Measurements from ENCODE around the gene NRG2. TPM values are rescaled to one million over a fixed set of nuclear protein-coding genes. Genes with fewer than 3 reads are reported as not detected.

The NRG2 gene
- total and polyA plus RNA-seq, 3 experiments from 2014 or later: 0.18 to 0.24 TPM; not detected in 1

DNA sequence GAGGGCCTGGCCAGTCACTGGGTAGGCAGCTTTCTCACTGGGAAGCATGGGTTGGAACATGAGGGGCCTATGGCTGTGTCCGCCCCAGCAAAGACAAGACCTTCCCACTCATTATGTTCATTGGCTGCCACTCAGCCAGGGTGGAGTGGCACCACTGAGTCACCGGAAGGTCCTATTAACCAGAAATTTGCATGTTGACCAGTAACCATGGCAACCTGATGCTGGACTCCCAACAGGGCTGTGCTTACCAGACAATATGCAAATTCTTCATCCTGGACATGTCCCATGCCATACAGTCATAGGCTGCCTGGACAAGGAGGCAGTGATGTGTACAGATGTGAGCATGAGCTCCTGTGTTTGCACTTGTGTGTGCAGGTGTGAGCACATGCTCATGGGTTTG lies 180.8 kb downstream of the NRG2 start:
- no peak overlapping the region for H3K27ac ChIP-seq (ENCODE audit: low read depth, low read length)
- DNase-seq: no peak
- POLR2A ChIA-PET: no interaction called here
- no peak overlapping the region for H3K4me3 ChIP-seq (ENCODE audit: low read length)
- CTCF ChIA-PET: interaction anchor here (1.1 to 8.7 kb wide), 5 partner anchors 12 to 75 kb away, joined by 3 to 79 read pairs (median 5); no protein-coding TSS in a partner anchor
- H3K4me3 Mint-ChIP-seq: no peak overlapping the region
- no peaks in the 10 kb centered on the region for H3K9me3 ChIP-seq (ENCODE audit: low read length)
- no peaks in the 10 kb centered on the region for H3K36me3 ChIP-seq (ENCODE audit: insufficient read depth, low read length)
- H3K4me1 ChIP-seq (ENCODE audit: insufficient read depth, low read length): no peaks in the 10 kb centered on the region
- H3K27me3 ChIP-seq (ENCODE audit: insufficient read depth, low read length, poor library complexity, severe bottlenecking): no peaks in the 10 kb centered on the region
- no peak overlapping the region for H3K27ac Mint-ChIP-seq
- peaks cover 9 to 30% of the 10 kb centered on the region in 2 donors for H3K27me3 Mint-ChIP-seq
- no peaks in the 10 kb centered on the region for H3K36me3 Mint-ChIP-seq
- H3K9me3 Mint-ChIP-seq: no peaks in the 10 kb centered on the region
- H3K4me1 Mint-ChIP-seq: no peaks in the 10 kb centered on the region

DNA sequence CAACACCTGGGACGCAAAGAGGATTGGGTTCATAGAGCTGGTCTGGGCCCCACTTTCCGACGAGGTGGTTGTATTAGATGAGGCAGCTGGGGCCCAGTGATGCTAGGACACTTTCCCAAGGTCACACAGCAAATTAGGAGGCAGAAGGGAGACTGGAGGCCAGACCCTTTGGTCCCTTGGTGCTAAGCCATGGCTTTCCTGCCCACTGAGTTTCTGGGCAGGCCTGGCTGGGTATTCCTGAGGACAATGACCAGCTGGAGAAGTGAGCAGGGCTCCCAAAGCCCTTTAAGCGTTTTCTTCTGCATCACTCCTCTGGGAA lies 181.3 kb downstream of the NRG2 start:
- Mint-ChIP-seq H3K9me3 (no peaks in the 10 kb centered on the region), H3K36me3 (no peaks in the 10 kb centered on the region), H3K4me1 (no peaks in the 10 kb centered on the region), H3K4me3 (no peak overlapping the region), H3K27ac (no peak overlapping the region), H3K27me3 (peaks cover 7 to 27% of the 10 kb centered on the region in 2 donors)
- Histone ChIP-seq H3K27ac (ENCODE audit: low read depth, low read length) (no peak overlapping the region), H3K9me3 (ENCODE audit: low read length) (no peaks in the 10 kb centered on the region), H3K4me3 (ENCODE audit: low read length) (no peak overlapping the region), H3K4me1 (ENCODE audit: insufficient read depth, low read length) (no peaks in the 10 kb centered on the region), H3K27me3 (ENCODE audit: insufficient read depth, low read length, poor library complexity, severe bottlenecking) (no peaks in the 10 kb centered on the region), H3K36me3 (ENCODE audit: insufficient read depth, low read length) (no peaks in the 10 kb centered on the region)
- POLR2A ChIA-PET: no interaction called here
- DNase-seq: no peak
- CTCF ChIA-PET: interaction anchor here (1.1 to 8.7 kb wide), 4 partner anchors 12 to 75 kb away, joined by 3 to 79 read pairs (median 6); no protein-coding TSS in a partner anchor

DNA sequence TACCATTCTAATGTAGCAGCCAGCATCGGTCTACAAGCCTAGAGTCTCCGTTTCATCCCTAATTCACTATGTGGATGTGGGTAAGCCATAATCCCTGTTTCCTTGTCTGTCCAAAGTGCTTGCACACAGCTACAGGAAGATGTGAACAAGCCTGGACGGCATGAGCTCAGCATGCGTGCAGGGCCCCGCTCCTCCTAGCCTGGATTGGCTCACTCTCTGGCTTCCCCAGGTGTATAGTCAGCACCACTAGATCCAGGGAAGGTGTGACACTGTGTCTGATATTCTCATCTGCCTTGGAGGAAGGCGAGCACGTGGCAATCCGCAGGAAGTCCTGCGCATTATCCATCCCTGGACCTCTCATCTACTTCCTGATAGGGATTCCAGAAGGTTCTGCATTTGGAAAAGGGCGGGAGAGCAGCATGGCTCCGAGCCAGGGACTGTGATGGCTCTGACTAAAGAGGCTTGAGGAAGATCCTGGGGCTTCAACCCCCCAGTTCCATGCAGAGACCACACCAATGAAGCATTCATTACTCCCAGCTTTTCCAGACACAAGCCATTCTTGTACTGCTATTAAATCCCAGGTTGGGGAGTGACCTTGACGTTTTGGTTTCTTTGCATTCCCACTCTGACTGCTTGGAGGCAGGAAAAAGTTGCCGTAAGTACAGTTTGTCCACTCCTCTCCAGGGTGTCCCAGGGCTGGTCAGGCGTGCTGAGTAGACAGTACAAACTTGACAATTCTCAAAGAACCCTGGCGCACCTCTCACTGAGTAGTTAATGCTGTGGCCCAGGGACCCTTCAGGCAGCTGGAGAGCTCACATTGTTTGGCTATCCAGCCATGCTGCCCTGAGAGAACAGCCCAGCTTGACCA lies 181.8 kb downstream of the NRG2 start:
- H3K4me1 ChIP-seq (ENCODE audit: insufficient read depth, low read length): no peaks in the 10 kb centered on the region
- CTCF ChIA-PET: interaction anchor here (0.9 to 8.7 kb wide), 5 partner anchors 9 to 86 kb away, joined by 3 to 79 read pairs (median 5); no protein-coding TSS in a partner anchor
- H3K36me3 Mint-ChIP-seq: no peaks in the 10 kb centered on the region
- peaks cover 7 to 23% of the 10 kb centered on the region in 2 donors for H3K27me3 Mint-ChIP-seq
- no peak for DNase-seq
- H3K4me3 Mint-ChIP-seq: no peak overlapping the region
- H3K27ac ChIP-seq (ENCODE audit: low read depth, low read length): no peak overlapping the region
- H3K36me3 ChIP-seq (ENCODE audit: insufficient read depth, low read length): no peaks in the 10 kb centered on the region
- H3K4me1 Mint-ChIP-seq: no peaks in the 10 kb centered on the region
- H3K9me3 ChIP-seq (ENCODE audit: low read length): no peaks in the 10 kb centered on the region
- no peak overlapping the region for H3K27ac Mint-ChIP-seq
- POLR2A ChIA-PET: no interaction called here
- no peak overlapping the region for H3K4me3 ChIP-seq (ENCODE audit: low read length)
- H3K9me3 Mint-ChIP-seq: no peaks in the 10 kb centered on the region
- no peaks in the 10 kb centered on the region for H3K27me3 ChIP-seq (ENCODE audit: insufficient read depth, low read length, poor library complexity, severe bottlenecking)

DNA sequence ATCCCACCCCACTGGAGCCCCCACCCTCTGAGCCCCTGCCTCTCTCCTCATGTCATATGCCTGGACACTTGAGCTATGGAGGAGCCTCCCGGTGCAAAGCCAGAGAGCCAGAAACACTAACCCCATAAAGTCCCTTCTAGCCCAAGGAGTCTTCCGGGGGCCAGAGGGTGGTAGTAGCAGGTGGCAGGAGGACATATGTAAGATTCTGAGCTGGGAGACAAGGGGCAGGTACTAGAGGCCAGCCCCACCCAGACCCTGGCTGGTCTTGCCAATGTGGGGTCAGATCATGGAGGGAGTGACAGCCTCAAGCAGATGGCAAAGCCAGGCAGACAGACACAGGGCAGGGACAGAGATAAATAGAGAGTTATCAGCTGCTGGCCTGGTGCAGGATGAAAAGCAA lies 184.1 kb downstream of the NRG2 start:
- Mint-ChIP-seq H3K27me3 (peaks cover 4 to 12% of the 10 kb centered on the region in 2 donors), H3K4me3 (no peak overlapping the region), H3K36me3 (no peaks in the 10 kb centered on the region), H3K4me1 (no peaks in the 10 kb centered on the region), H3K9me3 (no peaks in the 10 kb centered on the region), H3K27ac (no peak overlapping the region)
- CTCF ChIA-PET: interaction anchor here (0.7 to 8.7 kb wide), 4 partner anchors 8 to 110 kb away, joined by 3 to 79 read pairs (median 5); no protein-coding TSS in a partner anchor
- Histone ChIP-seq H3K36me3 (ENCODE audit: insufficient read depth, low read length) (no peaks in the 10 kb centered on the region), H3K9me3 (ENCODE audit: low read length) (no peaks in the 10 kb centered on the region), H3K4me1 (ENCODE audit: insufficient read depth, low read length) (no peaks in the 10 kb centered on the region), H3K27me3 (ENCODE audit: insufficient read depth, low read length, poor library complexity, severe bottlenecking) (no peaks in the 10 kb centered on the region), H3K27ac (ENCODE audit: low read depth, low read length) (no peak overlapping the region), H3K4me3 (ENCODE audit: low read length) (no peak overlapping the region)
- no peak for DNase-seq
- POLR2A ChIA-PET: no interaction called here

DNA sequence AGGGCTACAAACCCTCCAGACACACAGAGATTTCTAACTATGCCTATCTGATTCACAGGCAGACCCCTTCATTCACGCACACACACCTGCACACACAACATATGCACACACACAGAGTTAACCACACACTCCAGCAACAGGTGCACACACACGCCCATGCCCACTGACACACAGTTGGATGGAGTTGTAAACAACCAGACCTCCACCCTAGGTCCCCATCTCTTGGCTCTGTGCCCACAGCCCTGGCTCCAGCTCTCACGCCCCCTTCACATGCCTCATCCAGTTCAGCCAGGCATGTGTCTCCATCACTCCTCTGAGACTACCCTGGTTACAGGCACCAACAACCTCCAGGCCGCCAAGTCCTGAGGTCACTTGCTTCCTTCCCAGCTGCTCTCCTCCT lies 186.4 kb downstream of the NRG2 start:
- ChIA-PET POLR2A (no interaction called here), CTCF (interaction anchor here (1.0 to 2.7 kb wide), 2 partner anchors 9 to 70 kb away, joined by 3 to 14 read pairs; no protein-coding TSS in a partner anchor)
- H3K27me3 ChIP-seq (ENCODE audit: insufficient read depth, low read length, poor library complexity, severe bottlenecking): no peaks in the 10 kb centered on the region
- DNase-seq: no peak
- H3K9me3 ChIP-seq (ENCODE audit: low read length): no peaks in the 10 kb centered on the region
- H3K27ac Mint-ChIP-seq: no peak overlapping the region
- H3K4me1 Mint-ChIP-seq: no peaks in the 10 kb centered on the region
- no peaks in the 10 kb centered on the region for H3K9me3 Mint-ChIP-seq
- no peaks in the 10 kb centered on the region for H3K36me3 ChIP-seq (ENCODE audit: insufficient read depth, low read length)
- H3K4me1 ChIP-seq (ENCODE audit: insufficient read depth, low read length): no peaks in the 10 kb centered on the region
- no peak overlapping the region for H3K4me3 Mint-ChIP-seq
- no peak overlapping the region for H3K27ac ChIP-seq (ENCODE audit: low read depth, low read length)
- H3K27me3 Mint-ChIP-seq: peaks cover 3 to 12% of the 10 kb centered on the region in 2 donors
- no peaks in the 10 kb centered on the region for H3K36me3 Mint-ChIP-seq
- H3K4me3 ChIP-seq (ENCODE audit: low read length): no peak overlapping the region

DNA sequence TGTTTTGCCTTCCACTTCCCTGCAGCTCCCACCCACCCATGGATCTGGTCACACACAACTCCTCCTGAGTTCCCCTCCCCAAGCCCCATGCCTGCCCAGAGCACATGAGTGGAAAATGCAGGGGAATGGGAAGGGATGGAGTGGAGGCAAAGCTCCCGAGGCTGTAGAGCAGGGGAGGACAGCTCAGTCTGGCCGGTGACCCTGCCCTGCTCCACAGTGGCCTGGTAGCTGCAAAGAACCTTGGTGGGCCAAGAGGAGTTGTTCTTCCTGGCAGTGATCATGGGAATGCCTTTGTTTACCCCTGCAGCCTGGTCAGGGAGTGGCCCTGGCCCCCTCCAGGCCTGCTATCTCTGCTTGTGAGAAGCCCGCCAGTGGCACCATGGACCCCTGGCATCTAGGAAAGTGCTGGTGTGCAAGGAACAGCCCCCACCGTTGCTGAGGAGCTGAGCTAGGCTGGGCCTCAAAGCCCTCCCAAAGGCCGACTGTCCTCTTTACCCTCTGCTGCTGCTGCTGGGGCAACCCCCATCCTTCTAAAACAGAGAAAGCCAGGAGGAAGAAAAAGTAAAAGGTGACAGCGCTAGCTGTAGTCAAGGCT lies 187.1 kb downstream of the NRG2 start:
- Mint-ChIP-seq H3K27ac (no peak overlapping the region), H3K4me1 (no peaks in the 10 kb centered on the region)
- POLR2A ChIA-PET: no interaction called here

DNA sequence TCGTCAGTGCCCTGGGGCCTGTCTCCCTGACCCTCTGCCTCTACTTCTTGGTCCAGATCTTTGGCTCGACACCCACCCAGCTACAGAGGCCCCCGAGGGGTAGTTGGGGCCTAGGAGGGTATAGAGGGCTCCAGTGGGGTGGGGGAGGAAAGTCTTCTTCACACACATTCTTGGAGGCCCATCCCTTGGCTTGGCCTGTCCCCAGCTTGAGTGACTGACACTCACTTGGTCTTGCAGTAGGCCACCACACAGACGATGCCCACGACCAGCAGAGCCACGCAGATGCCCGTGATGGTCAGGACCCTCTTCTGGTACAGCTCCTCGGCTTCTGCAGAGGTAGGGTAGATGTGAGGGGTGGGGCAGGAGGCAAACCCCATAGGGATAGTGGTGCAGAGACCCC lies 187.6 kb downstream of the NRG2 start:
- Histone ChIP-seq H3K27me3 (ENCODE audit: insufficient read depth, low read length, poor library complexity, severe bottlenecking) (no peaks in the 10 kb centered on the region), H3K27ac (ENCODE audit: low read depth, low read length) (no peak overlapping the region), H3K9me3 (ENCODE audit: low read length) (no peaks in the 10 kb centered on the region), H3K4me1 (ENCODE audit: insufficient read depth, low read length) (no peaks in the 10 kb centered on the region), H3K36me3 (ENCODE audit: insufficient read depth, low read length) (no peaks in the 10 kb centered on the region), H3K4me3 (ENCODE audit: low read length) (no peak overlapping the region)
- H3K27me3 Mint-ChIP-seq: peaks cover 1 to 8% of the 10 kb centered on the region in 2 donors
- H3K4me3 Mint-ChIP-seq: no peak overlapping the region
- no peaks in the 10 kb centered on the region for H3K9me3 Mint-ChIP-seq
- DNase-seq: no peak
- H3K36me3 Mint-ChIP-seq: no peaks in the 10 kb centered on the region
- CTCF ChIA-PET: interaction anchor here (1.2 to 2.7 kb wide), 2 partner anchors 69 to 90 kb away, joined by 3 to 14 read pairs; no protein-coding TSS in a partner anchor
- H3K27ac Mint-ChIP-seq: no peak overlapping the region
- no peaks in the 10 kb centered on the region for H3K4me1 Mint-ChIP-seq
- POLR2A ChIA-PET: no interaction called here

More for the DNA sequence above, 187.1 kb downstream of the NRG2 start:
- no peak for DNase-seq
- Histone ChIP-seq H3K4me1 (ENCODE audit: insufficient read depth, low read length) (no peaks in the 10 kb centered on the region), H3K36me3 (ENCODE audit: insufficient read depth, low read length) (no peaks in the 10 kb centered on the region), H3K9me3 (ENCODE audit: low read length) (no peaks in the 10 kb centered on the region), H3K4me3 (ENCODE audit: low read length) (no peak overlapping the region), H3K27me3 (ENCODE audit: insufficient read depth, low read length, poor library complexity, severe bottlenecking) (no peaks in the 10 kb centered on the region), H3K27ac (ENCODE audit: low read depth, low read length) (no peak overlapping the region)
- CTCF ChIA-PET: interaction anchor here (1.0 to 2.7 kb wide), 3 partner anchors 9 to 91 kb away, joined by 3 to 14 read pairs (median 3); no protein-coding TSS in a partner anchor
- H3K27me3 Mint-ChIP-seq: peaks cover 3 to 10% of the 10 kb centered on the region in 2 donors
- H3K4me3 Mint-ChIP-seq: no peak overlapping the region
- no peaks in the 10 kb centered on the region for H3K9me3 Mint-ChIP-seq
- no peaks in the 10 kb centered on the region for H3K36me3 Mint-ChIP-seq

DNA sequence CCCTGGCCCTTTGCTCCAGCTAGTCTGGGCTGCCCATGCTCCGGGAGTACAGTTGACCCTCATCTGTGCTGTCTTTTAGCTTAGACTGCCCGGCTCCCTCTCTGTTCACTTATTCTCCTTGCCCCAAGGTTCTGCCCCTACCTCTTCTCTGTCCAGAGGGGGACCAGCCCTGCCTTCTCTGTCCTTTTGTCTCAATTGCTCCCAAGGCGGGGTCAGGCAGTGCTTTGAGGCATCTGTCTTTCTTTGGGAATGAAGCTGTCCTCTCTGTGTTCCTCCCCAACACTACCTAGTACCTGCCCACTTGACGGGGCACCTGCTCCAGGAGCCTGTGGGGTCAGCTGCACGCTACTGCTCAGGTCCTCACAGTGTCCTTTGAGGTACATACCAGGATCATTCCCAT lies 188.1 kb downstream of the NRG2 start:
- peaks cover 1 to 8% of the 10 kb centered on the region in 2 donors for H3K27me3 Mint-ChIP-seq
- DNase-seq: no peak
- H3K9me3 Mint-ChIP-seq: no peaks in the 10 kb centered on the region
- Histone ChIP-seq H3K27me3 (ENCODE audit: insufficient read depth, low read length, poor library complexity, severe bottlenecking) (no peaks in the 10 kb centered on the region), H3K9me3 (ENCODE audit: low read length) (no peaks in the 10 kb centered on the region), H3K36me3 (ENCODE audit: insufficient read depth, low read length) (no peaks in the 10 kb centered on the region), H3K4me1 (ENCODE audit: insufficient read depth, low read length) (no peaks in the 10 kb centered on the region), H3K4me3 (ENCODE audit: low read length) (no peak overlapping the region), H3K27ac (ENCODE audit: low read depth, low read length) (no peak overlapping the region)
- POLR2A ChIA-PET: no interaction called here
- H3K4me1 Mint-ChIP-seq: peaks cover 0 to 2% (median 0%) of the 10 kb centered on the region in 3 donors
- H3K27ac Mint-ChIP-seq: no peak overlapping the region
- CTCF ChIA-PET: interaction anchor here (1.0 to 2.7 kb wide), 3 partner anchors 52 to 90 kb away, joined by 3 to 14 read pairs (median 4); no protein-coding TSS in a partner anchor
- H3K36me3 Mint-ChIP-seq: no peaks in the 10 kb centered on the region
- H3K4me3 Mint-ChIP-seq: no peak overlapping the region

All from CD8-positive, alpha-beta memory T cell (primary cell).